Glomerular visceral epithelial cell (primary cell): Measurements from ENCODE around the gene STH.

Source experiments
- DNase-seq: peaks from one replicate; pipeline ENCODE4 v3.0.0-alpha.2; 2016; ENCODE audit errors: extremely low spot score

STH gene

GRCh38 chr17:46046957-46047356 is 47.9 kb downstream of the STH start:
- no peak for DNase-seq

DNA sequence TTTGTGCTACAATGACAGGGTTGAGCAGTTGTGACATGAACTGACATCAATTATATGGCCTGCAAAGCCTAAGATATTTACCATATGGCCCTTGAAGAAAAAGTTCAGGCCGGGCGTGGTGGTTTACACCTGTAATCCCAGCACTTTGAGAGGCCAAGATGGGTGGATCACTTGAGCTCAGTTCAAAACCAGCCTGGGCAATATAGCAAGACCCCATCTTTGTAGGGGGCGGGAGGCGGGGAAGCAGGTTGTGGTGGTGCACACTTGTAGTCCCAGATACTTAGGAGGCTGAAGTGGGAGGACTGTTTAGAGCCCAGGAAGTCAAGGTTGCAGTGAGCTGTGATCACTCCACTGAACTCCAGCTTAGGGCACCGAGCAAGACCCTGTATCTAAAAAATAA is 48.3 kb downstream of the STH start:
- DNase-seq = no peak

DNA sequence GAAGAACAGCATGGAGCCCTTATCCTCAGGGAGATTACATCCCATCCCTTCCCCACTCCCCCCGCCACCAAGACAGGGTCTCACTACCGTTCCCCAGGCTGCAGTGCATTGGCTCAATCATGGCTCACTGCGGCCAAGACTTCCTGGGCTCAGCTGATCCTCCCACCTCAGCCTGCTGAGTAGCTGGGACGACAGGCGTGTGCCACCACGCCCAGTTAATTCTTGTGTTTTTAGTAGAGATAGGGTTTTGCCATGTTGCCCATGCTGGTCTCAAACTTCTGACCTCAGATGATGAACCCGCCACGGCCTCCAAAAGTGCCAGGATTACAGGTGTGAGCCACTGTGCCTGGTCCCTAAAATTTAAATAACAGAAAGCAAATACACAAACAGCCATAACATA is 48.8 kb downstream of the STH start:
- no peak for DNase-seq
